DND-41 (cell line): ENCODE results near the gene LTB.

ENCODE experiments used
- EZH2 ChIP-seq: IDR thresholded peaks from 3 replicates; pipeline ENCODE4 v1.6.1; 2012; ENCODE audit warnings: borderline replicate concordance, low read depth, mild to moderate bottlenecking, moderate library complexity, low read length, inconsistent platforms; ENCODE audit not compliant: severe bottlenecking
- TF ChIP-seq, protein P1 (sequence below): IDR thresholded peaks from 2 replicates; pipeline ENCODE4 v1.5.1; 2012; ENCODE audit warnings: borderline replicate concordance, low read length, moderate library complexity, mild to moderate bottlenecking; ENCODE audit not compliant: poor library complexity, severe bottlenecking; ENCODE audit errors: extremely low read depth

DNA sequence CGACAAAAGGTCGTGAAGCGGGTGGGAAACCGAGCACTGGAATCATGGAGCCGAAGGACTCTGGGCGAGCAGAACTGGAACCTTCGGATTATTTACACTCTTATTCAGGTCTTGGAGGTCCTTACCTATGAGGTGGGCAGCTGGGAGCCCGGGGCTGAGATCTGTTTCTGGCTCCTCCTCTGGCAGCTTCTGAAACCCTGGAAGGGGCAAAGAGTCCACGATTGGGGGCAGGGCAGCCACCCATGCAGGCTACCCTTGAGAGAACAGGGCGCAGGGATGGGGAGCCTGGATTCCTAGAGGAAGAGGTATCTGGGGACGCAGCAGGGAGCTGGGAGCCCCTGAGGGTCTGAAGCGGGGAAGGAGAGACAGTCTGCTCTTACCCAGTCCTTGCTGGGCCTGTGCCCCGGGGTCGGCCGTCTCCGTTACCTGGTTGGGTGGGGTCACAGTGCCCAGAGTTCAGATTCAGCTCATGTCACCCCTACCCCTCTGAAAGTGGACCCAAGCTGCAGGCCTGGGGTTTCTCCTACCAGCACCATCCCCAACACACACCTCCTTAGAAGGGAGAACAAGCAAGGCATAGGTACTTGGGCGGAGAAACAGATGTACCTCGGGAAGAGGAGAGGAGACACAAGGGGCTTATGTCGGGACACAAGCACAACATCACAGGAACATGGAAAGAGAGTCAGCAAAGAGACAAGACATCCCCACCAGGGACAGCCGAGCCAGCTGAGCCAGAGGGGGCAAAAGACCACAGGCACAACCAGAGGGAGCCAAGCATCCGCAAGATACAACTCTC, 592 bp downstream of the LTB start:
- TF ChIP-seq, protein P1, sequence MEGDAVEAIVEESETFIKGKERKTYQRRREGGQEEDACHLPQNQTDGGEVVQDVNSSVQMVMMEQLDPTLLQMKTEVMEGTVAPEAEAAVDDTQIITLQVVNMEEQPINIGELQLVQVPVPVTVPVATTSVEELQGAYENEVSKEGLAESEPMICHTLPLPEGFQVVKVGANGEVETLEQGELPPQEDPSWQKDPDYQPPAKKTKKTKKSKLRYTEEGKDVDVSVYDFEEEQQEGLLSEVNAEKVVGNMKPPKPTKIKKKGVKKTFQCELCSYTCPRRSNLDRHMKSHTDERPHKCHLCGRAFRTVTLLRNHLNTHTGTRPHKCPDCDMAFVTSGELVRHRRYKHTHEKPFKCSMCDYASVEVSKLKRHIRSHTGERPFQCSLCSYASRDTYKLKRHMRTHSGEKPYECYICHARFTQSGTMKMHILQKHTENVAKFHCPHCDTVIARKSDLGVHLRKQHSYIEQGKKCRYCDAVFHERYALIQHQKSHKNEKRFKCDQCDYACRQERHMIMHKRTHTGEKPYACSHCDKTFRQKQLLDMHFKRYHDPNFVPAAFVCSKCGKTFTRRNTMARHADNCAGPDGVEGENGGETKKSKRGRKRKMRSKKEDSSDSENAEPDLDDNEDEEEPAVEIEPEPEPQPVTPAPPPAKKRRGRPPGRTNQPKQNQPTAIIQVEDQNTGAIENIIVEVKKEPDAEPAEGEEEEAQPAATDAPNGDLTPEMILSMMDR, result no peak
- TF ChIP-seq EZH2, result no peak
